Prostate gland (tissue), 2 donors: ENCODE results near the gene CD248.

Source experiments
- CTCF ChIP-seq, 4 experiments: fragments of 200-600 bp in 2 of 4; fragments of 450-650 bp in 2 of 4; sonication (generic) in 2 of 4; IDR thresholded peaks; 1 replicate in 3 of 4; 2 replicates in 1 of 4; pipeline ENCODE4 v1.5.1; 2016 to 2019; ENCODE audit warnings: antibody characterized with exemption in 4 of 4, mild to moderate bottlenecking in 2 of 4, moderate library complexity in 2 of 4
- POLR2AphosphoS5 ChIP-seq: sonication (generic); formaldehyde crosslinking; IDR thresholded peaks from one replicate; pipeline ENCODE4 v1.6.1; 2017; ENCODE audit warnings: antibody characterized with exemption

DNA sequence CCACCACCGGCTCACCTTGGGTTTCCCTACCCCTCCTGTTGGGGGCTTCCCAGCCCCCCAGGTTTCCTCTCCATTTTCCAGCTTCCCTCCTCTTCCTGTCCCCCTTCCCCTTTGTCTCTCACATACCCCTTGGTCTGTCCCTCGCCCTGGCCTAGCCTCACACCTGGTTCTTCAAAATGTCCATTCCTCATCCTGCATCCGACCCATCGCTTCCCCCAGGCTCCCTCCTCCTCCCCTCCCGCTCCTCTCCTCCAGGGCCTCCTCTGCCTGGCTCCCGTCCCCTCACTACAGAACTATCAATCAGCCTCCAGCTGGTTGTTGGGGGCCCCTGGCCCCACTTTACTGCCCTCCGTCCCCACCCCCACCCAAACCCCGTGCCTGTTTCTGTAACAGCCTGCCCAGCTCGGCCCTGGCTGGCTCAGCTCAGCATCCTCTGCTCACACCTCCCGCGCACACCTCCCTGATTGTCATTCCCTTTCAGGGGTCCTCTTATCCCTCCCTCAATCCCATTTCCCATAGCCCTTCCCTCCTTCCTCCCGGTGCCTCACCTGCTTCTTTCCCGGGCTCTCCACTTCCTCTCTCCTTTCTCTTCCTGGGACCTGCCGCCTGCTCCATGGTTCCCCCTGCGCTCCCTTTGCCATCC lies 37.6 kb downstream of the CD248 start:
- TF ChIP-seq CTCF (IDR thresholded peaks at IDR 0.05) (no peak), POLR2AphosphoS5 (no peak)
